K562 (cell line): Measurements from ENCODE around the gene NDC1. TPM values are rescaled to one million over a fixed set of nuclear protein-coding genes. Genes with fewer than 3 reads are reported as not detected.
A peak's percentile ranks its signal among the peaks of the same experiment; 100 is the strongest.

Source experiments
- ARNT ChIP-seq, 2 experiments: fragments of 450-650 bp; IDR thresholded peaks; 2 replicates each; pipeline ENCODE4 v1.6.1; 2016; ENCODE audit warnings: mild to moderate bottlenecking in 1 of 2
- CAMTA2 ChIP-seq: fragments of 250-450 bp; sonication (Bioruptor Pico); conservative IDR thresholded peaks from 2 replicates; pipeline ENCODE4 v1.5.1; 2022
- CEBPG ChIP-seq, 3 experiments: fragments of 200-800 bp in 1 of 3; sonication (Bioruptor generic) in 1 of 3; sonication (generic) in 1 of 3; formaldehyde crosslinking in 1 of 3; IDR thresholded peaks in 2 of 3; conservative IDR thresholded peaks in 1 of 3; 2 replicates each; pipeline versions ENCODE4 v1.6.1 to v1.8.0; 2016 to 2022; ENCODE audit warnings: missing compliant biosample characterization in 2 of 3, missing genetic modification characterization in 2 of 3, mild to moderate bottlenecking in 1 of 3, missing genetic modification reagents in 1 of 3
- COPS2 ChIP-seq: fragments of 450-650 bp; conservative IDR thresholded peaks from 2 replicates; pipeline ENCODE4 v1.6.1; 2016; ENCODE audit warnings: mild to moderate bottlenecking, moderate library complexity
- CREB5 ChIP-seq: fragments of 250-450 bp; sonication (Bioruptor Pico); IDR thresholded peaks from 2 replicates; pipeline ENCODE4 v1.5.0; 2020; ENCODE audit warnings: mild to moderate bottlenecking
- DIDO1 ChIP-seq: fragments of 450-650 bp; IDR thresholded peaks from 2 replicates; pipeline ENCODE4 v1.6.1; 2016; ENCODE audit warnings: low read depth, missing biosample characterization, missing genetic modification characterization
- E4F1 ChIP-seq: fragments of 250-450 bp; sonication (Bioruptor Pico); IDR thresholded peaks from 2 replicates; pipeline ENCODE4 v1.5.0; 2021; ENCODE audit warnings: mild to moderate bottlenecking, borderline replicate concordance
- EGR1 ChIP-seq: fragments of 450-650 bp; conservative IDR thresholded peaks from 2 replicates; pipeline ENCODE4 v1.6.1; 2017; ENCODE audit warnings: mild to moderate bottlenecking
- L3MBTL2 ChIP-seq: fragments of 450-650 bp; IDR thresholded peaks from 2 replicates; pipeline ENCODE4 v1.6.1; 2016; ENCODE audit warnings: mild to moderate bottlenecking, moderate library complexity
- MCM2 ChIP-seq: fragments of 450-650 bp; IDR thresholded peaks from 2 replicates; pipeline ENCODE4 v1.6.1; 2017; ENCODE audit warnings: low read depth, mild to moderate bottlenecking
- MLX ChIP-seq, 2 experiments: fragments of 450-650 bp in 1 of 2; sonication (generic) in 1 of 2; formaldehyde crosslinking; conservative IDR thresholded peaks; 2 replicates each; pipeline versions ENCODE4 v1.4.0 to v1.8.1; 2020 to 2022; ENCODE audit warnings: mild to moderate bottlenecking in 1 of 2, missing genetic modification reagents in 1 of 2
- NFATC3 ChIP-seq: fragments of 450-650 bp; IDR thresholded peaks from 2 replicates; pipeline ENCODE4 v1.6.1; 2017; ENCODE audit warnings: mild to moderate bottlenecking
- NRF1 ChIP-seq, 2 experiments: fragments of 450-650 bp; IDR thresholded peaks in 1 of 2; conservative IDR thresholded peaks in 1 of 2; 2 replicates each; pipeline ENCODE4 v1.6.1; 2014; ENCODE audit warnings: mild to moderate bottlenecking in 2 of 2
- PCBP2 ChIP-seq: fragments of 200-400 bp; formaldehyde crosslinking; IDR thresholded peaks from 2 replicates; pipeline ENCODE4 v1.6.1; 2018; ENCODE audit warnings: low read length, low read depth, mild to moderate bottlenecking, moderate library complexity; ENCODE audit not compliant: poor library complexity, severe bottlenecking
- POU5F1 ChIP-seq: fragments of 150-350 bp; IDR thresholded peaks from 2 replicates; pipeline ENCODE4 v1.6.1; 2014; ENCODE audit warnings: borderline replicate concordance, low read length, low read depth, mild to moderate bottlenecking; ENCODE audit not compliant: partially characterized antibody
- STAT5B ChIP-seq: fragments of 250-450 bp; sonication (Bioruptor Pico); IDR thresholded peaks from 2 replicates; pipeline ENCODE4 v1.8.0; 2021; ENCODE audit warnings: mild to moderate bottlenecking, inconsistent platforms
- ZNF263 ChIP-seq: sonication (generic); formaldehyde crosslinking; IDR thresholded peaks from 2 replicates; pipeline ENCODE4 v1.8.0; 2022; ENCODE audit warnings: mild to moderate bottlenecking, missing genetic modification reagents, borderline replicate concordance
- polyA plus RNA-seq, 8 experiments: library from polyadenylated mRNA; depleted of rRNA in 4 of 8; stranded (reverse) in 5 of 8; unstranded in 3 of 8; fragments of >200 nt; fragmentation: Nextera tagmentation in 2 of 8; fragmentation: Illumina TruSeq in 1 of 8; extraction: Ambion mirVana in 2 of 8; extraction: Trizol in 1 of 8; gene quantifications; 2 replicates each; pipeline versions ENCODE4 v1.2.1 to v1.2.3, GENCODE V29; 2011 to 2014; ENCODE audit warnings: inconsistent platforms in 1 of 8, missing spikeins in 1 of 8
- total RNA-seq, 7 experiments: library from RNA; depleted of rRNA in 6 of 7; stranded (reverse); fragments of >200 nt in 6 of 7; fragmentation: Illumina TruSeq in 2 of 7; extraction: Trizol in 2 of 7; gene quantifications; 2 replicates each; pipeline versions ENCODE4 v1.2.1 to v1.2.3, GENCODE V29; 2011 to 2021; ENCODE audit warnings: low replicate concordance in 1 of 7
- TF ChIP-seq, protein P1 (sequence below): fragments of 450-650 bp; formaldehyde crosslinking; IDR thresholded peaks from 2 replicates; pipeline ENCODE4 v1.4.0; 2022; ENCODE audit warnings: missing genetic modification characterization
- TF ChIP-seq, protein P2 (sequence below): fragments of 250-450 bp; sonication (Bioruptor Pico); IDR thresholded peaks from 2 replicates; pipeline ENCODE4 v1.4.0; 2020

The NDC1 gene
- total and polyA plus RNA-seq, 9 of the 15 experiments (the other 6 are each of a cell fraction or from before 2014, with no cell fraction given): 26.9 to 102 (median 64.5) TPM

GRCh38 chr1:53837646-53837923 lies 511 bp downstream of the NDC1 start (continued):
- TF ChIP-seq CREB5 (CRISPR knock-in tag): no peak
- no peak for TF ChIP-seq COPS2
- TF ChIP-seq, protein P1, sequence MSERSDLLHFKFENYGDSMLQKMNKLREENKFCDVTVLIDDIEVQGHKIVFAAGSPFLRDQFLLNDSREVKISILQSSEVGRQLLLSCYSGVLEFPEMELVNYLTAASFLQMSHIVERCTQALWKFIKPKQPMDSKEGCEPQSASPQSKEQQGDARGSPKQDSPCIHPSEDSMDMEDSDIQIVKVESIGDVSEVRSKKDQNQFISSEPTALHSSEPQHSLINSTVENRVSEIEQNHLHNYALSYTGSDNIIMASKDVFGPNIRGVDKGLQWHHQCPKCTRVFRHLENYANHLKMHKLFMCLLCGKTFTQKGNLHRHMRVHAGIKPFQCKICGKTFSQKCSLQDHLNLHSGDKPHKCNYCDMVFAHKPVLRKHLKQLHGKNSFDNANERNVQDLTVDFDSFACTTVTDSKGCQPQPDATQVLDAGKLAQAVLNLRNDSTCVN (CRISPR knock-in tag): no peak
- TF ChIP-seq PCBP2: no peak
- no peak for TF ChIP-seq CEBPG (CRISPR knock-in tag; IDR thresholded peaks at IDR 0.05)
- 0 out of 4 replicates have a peak, but pooled peaks of 1 of the 2 experiments have one; percentile 24 for TF ChIP-seq CEBPG (tag; conservative IDR thresholded peaks at IDR 0.05 in 1 of 2, IDR thresholded peaks at IDR 0.05 in 1 of 2)
- TF ChIP-seq ARNT (IDR thresholded peaks at IDR 0.05): 0 out of 4 replicates have a peak, but pooled peaks of 1 of the 2 experiments have one; percentile 0
- no peak for TF ChIP-seq DIDO1 (tag)
- TF ChIP-seq MCM2: no peak
- no peak for TF ChIP-seq EGR1
- no peak for TF ChIP-seq L3MBTL2
- no peak for TF ChIP-seq MLX (CRISPR knock-in tag; conservative IDR thresholded peaks at IDR 0.05)
- 0 out of 2 replicates have a peak, but pooled peaks have one; percentile 70 for TF ChIP-seq E4F1 (CRISPR knock-in tag)
- TF ChIP-seq NFATC3: no peak
- no peak for TF ChIP-seq STAT5B (CRISPR knock-in tag)
- TF ChIP-seq, protein P2, sequence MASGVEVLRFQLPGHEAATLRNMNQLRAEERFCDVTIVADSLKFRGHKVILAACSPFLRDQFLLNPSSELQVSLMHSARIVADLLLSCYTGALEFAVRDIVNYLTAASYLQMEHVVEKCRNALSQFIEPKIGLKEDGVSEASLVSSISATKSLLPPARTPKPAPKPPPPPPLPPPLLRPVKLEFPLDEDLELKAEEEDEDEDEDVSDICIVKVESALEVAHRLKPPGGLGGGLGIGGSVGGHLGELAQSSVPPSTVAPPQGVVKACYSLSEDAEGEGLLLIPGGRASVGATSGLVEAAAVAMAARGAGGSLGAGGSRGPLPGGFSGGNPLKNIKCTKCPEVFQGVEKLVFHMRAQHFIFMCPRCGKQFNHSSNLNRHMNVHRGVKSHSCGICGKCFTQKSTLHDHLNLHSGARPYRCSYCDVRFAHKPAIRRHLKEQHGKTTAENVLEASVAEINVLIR (CRISPR knock-in tag): no peak
- TF ChIP-seq CAMTA2 (CRISPR knock-in tag): no peak
- TF ChIP-seq NRF1 (conservative IDR thresholded peaks at IDR 0.05 in 1 of 2, IDR thresholded peaks at IDR 0.05 in 1 of 2): no peak
- TF ChIP-seq POU5F1: no peak
- TF ChIP-seq ZNF263 (CRISPR knock-in tag): 0 out of 2 replicates have a peak, but pooled peaks have one; percentile 19
